ENCODE results near the gene ST6GALNAC6. TPM values are rescaled to one million over a fixed set of nuclear protein-coding genes. Genes with fewer than 3 reads are reported as not detected.

The ST6GALNAC6 gene
- total and polyA plus RNA-seq, 10 of the 15 experiments (the other 5 are each of a cell fraction or from before 2014, with no cell fraction given), result 0.40 to 27.0 (median 16.8) TPM

- Histone ChIP-seq H3K4me2 (ENCODE audit: control insufficient read depth, insufficient read depth) (peak overlapping the region; percentile 95), H3K9ac (ENCODE audit: control insufficient read depth, insufficient read depth, low read length) (no peak overlapping the region; the same call in 1 of the 2 replicates)
- WGBS (ENCODE audit: insufficient coverage, insufficient replicate concordance, low lambda C conversion rate, missing lambda C conversion rate), result 4% methylated on average over 39 of the region's 56 CpGs
- TF ChIP-seq ASH2L (IDR thresholded peaks at IDR 0.05; ENCODE audit: borderline replicate concordance, low read depth) (no peak), IRF5 (IDR thresholded peaks at IDR 0.05; ENCODE audit: borderline replicate concordance) (no peak), KAT2A (conservative IDR thresholded peaks at IDR 0.05; ENCODE audit: control insufficient read depth, low read depth, low read length) (no peak), IRF4 (IDR thresholded peaks at IDR 0.05; ENCODE audit: low read depth, low read length) (no peak), KLF5 (IDR thresholded peaks at IDR 0.05; ENCODE audit: partially characterized antibody) (no peak), CHD4 (IDR thresholded peaks at IDR 0.05) (no peak), MTA2 (IDR thresholded peaks at IDR 0.05; ENCODE audit: low read depth) (no peak), ZNF274 (IDR thresholded peaks at IDR 0.05; ENCODE audit: insufficient read depth, insufficient read length) (no peak), EED (IDR thresholded peaks at IDR 0.05; ENCODE audit: low read depth) (no peak), NBN (IDR thresholded peaks at IDR 0.05) (no peak), SKIL (IDR thresholded peaks at IDR 0.05; ENCODE audit: low read depth, poor library complexity, severe bottlenecking) (no peak), IKZF2 (IDR thresholded peaks at IDR 0.05) (no peak), MEF2B (IDR thresholded peaks at IDR 0.05; ENCODE audit: partially characterized antibody, poor library complexity, severe bottlenecking) (no peak), BRCA1 (IDR thresholded peaks at IDR 0.05; ENCODE audit: low read depth, low read length) (no peak)
- TF ChIP-seq, protein P1, sequence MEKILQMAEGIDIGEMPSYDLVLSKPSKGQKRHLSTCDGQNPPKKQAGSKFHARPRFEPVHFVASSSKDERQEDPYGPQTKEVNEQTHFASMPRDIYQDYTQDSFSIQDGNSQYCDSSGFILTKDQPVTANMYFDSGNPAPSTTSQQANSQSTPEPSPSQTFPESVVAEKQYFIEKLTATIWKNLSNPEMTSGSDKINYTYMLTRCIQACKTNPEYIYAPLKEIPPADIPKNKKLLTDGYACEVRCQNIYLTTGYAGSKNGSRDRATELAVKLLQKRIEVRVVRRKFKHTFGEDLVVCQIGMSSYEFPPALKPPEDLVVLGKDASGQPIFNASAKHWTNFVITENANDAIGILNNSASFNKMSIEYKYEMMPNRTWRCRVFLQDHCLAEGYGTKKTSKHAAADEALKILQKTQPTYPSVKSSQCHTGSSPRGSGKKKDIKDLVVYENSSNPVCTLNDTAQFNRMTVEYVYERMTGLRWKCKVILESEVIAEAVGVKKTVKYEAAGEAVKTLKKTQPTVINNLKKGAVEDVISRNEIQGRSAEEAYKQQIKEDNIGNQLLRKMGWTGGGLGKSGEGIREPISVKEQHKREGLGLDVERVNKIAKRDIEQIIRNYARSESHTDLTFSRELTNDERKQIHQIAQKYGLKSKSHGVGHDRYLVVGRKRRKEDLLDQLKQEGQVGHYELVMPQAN (conservative IDR thresholded peaks at IDR 0.05), result no peak
- TF ChIP-seq, protein P2, sequence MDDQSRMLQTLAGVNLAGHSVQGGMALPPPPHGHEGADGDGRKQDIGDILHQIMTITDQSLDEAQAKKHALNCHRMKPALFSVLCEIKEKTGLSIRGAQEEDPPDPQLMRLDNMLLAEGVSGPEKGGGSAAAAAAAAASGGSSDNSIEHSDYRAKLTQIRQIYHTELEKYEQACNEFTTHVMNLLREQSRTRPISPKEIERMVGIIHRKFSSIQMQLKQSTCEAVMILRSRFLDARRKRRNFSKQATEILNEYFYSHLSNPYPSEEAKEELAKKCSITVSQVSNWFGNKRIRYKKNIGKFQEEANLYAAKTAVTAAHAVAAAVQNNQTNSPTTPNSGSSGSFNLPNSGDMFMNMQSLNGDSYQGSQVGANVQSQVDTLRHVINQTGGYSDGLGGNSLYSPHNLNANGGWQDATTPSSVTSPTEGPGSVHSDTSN (IDR thresholded peaks at IDR 0.05; ENCODE audit: insufficient replicate concordance, low read depth, low read length), result no peak
These were observed 28.0 kb upstream of the ST6GALNAC6 start for GRCh38 chr9:127927201-127927987.

More at GRCh38 chr9:127927201-127927987, 28.0 kb upstream of the ST6GALNAC6 start:
- no TSS peak for BruUV-seq (replicated peaks)
- Histone ChIP-seq H3K27me3 (replicated peaks in 1 of 2; ENCODE audit: control insufficient read depth in 2 of 2, insufficient read depth in 2 of 2, low read length in 1 of 2) (peaks cover 2 to 4% of the 10 kb centered on the region in 2 experiments; a peak in 3 of 4 replicates), H3K27ac (ENCODE audit: control insufficient read depth, insufficient read depth) (no peak overlapping the region), H2AFZ (ENCODE audit: control insufficient read depth, low read depth, low read length) (peak overlapping the region; percentile 44; the same call in 1 of the 2 replicates), H3K36me3 (ENCODE audit: control insufficient read depth in 2 of 2, insufficient read depth in 2 of 2, low read length in 1 of 2) (no peaks in the 10 kb centered on the region), H3K9me3 (replicated peaks; ENCODE audit: control insufficient read depth, insufficient read depth, low read length) (no peaks in the 10 kb centered on the region), H3K4me1 (ENCODE audit: control insufficient read depth, insufficient read depth, low read length) (peaks cover 21% of the 10 kb centered on the region), H4K20me1 (ENCODE audit: control insufficient read depth, insufficient read depth) (peaks cover 2% of the 10 kb centered on the region; the same call in 1 of the 2 replicates), H3K4me3 (peak overlapping the region; percentile 47; the same call in 1 of the 2 replicates), H3K79me2 (ENCODE audit: control insufficient read depth, insufficient read depth, low read length) (no peaks in the 10 kb centered on the region)
- POLR2A ChIA-PET, result no interaction called here
- ATAC-seq (peak; percentile 10), DNase-seq (ENCODE audit: low read depth, low spot score) (no peak), FAIRE-seq (no peak)
- in situ Hi-C loops (cut with MboI) (loop anchor here (5.0 kb wide), 1 partner anchor 425 kb away; no protein-coding TSS in a partner anchor), intact Hi-C loops (cut with micrococcal nuclease; ENCODE audit: unreplicated experiment) (no loop called here)
- RAD21 ChIA-PET (ENCODE audit: unreplicated experiment), result no interaction called here
- CTCF ChIA-PET, result no interaction called here
- SMC1A ChIA-PET (ENCODE audit: uncharacterized antibody, unreplicated experiment), result interaction anchor here (1.5 kb wide), 1 partner anchor 28 kb away, joined by 3 read pairs; no protein-coding TSS in a partner anchor

Measured in GM12878 (cell line).